Measurements from ENCODE around the gene G6PC2.
"Not testable (repeated sequence)": the region's sequence is repeated elsewhere in the genome, so short reads cannot be mapped to it uniquely, and the experiment has no call there.

The G6PC2 gene

GRCh38 chr2:168907940-168908662 lies 7.0 kb downstream of the G6PC2 start:
- DNase-seq, result no peak

- DNase-seq, result no peak
These were observed 9.2 kb downstream of the G6PC2 start for GRCh38 chr2:168910330-168910729.

GRCh38 chr2:168912466-168912865 lies 11.4 kb downstream of the G6PC2 start:
- no peak for DNase-seq

- DNase-seq, result no peak
These were observed 11.8 kb downstream of the G6PC2 start for GRCh38 chr2:168912901-168913369.

GRCh38 chr2:168913495-168913894 lies 12.4 kb downstream of the G6PC2 start:
- no peak for DNase-seq

GRCh38 chr2:168915441-168916330 lies 14.6 kb downstream of the G6PC2 start:
- DNase-seq, result no peak

- no peak for DNase-seq
These were observed 15.2 kb downstream of the G6PC2 start for GRCh38 chr2:168916331-168916675.

GRCh38 chr2:168920504-168921157 lies 19.5 kb downstream of the G6PC2 start:
- no peak for DNase-seq

- DNase-seq, result no peak
These were observed 25.7 kb downstream of the G6PC2 start for GRCh38 chr2:168926621-168927386.

- no peak for DNase-seq
These were observed 27.2 kb downstream of the G6PC2 start for GRCh38 chr2:168928113-168928831.

GRCh38 chr2:168929031-168929430 lies 27.9 kb downstream of the G6PC2 start:
- no peak for DNase-seq

GRCh38 chr2:168930242-168930641 lies 29.2 kb downstream of the G6PC2 start:
- DNase-seq, result no peak

GRCh38 chr2:168932174-168932573 lies 31.1 kb downstream of the G6PC2 start:
- not testable (repeated sequence) for DNase-seq

GRCh38 chr2:168934826-168935225 lies 33.7 kb downstream of the G6PC2 start:
- no peak for DNase-seq

GRCh38 chr2:168935810-168936581 lies 34.9 kb downstream of the G6PC2 start:
- no peak for DNase-seq

- DNase-seq, result no peak
These were observed 38.0 kb downstream of the G6PC2 start for GRCh38 chr2:168939061-168939460.

GRCh38 chr2:168939918-168940317 lies 38.8 kb downstream of the G6PC2 start:
- no peak for DNase-seq

- DNase-seq, result no peak
These were observed 40.2 kb downstream of the G6PC2 start for GRCh38 chr2:168941297-168941696.

- DNase-seq, result no peak
These were observed 43.0 kb downstream of the G6PC2 start for GRCh38 chr2:168944065-168944464.

- no peak for DNase-seq
These were observed 44.4 kb downstream of the G6PC2 start for GRCh38 chr2:168945508-168945907.

GRCh38 chr2:168948621-168949212 lies 47.6 kb downstream of the G6PC2 start:
- no peak for DNase-seq
